ENCODE results near the gene MAD2L1.

DNA sequence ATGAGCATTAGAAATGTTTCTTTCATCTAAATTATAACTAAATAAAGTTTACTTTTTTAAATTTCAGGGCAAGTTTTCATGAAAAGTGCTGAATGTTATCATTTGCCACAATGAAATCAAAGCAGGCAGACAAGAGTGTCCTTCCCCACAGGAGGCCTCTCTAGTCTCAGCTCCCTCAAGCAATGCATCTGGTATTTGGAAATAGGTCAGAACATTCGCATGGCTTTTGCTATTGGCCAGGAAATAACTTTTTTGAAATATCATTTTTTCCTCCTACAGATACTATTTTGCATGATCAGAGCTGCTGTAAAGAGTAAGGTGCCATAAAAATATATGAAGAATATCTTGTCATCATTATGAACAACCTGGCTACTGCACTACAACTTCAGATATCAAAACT lies 41.1 kb downstream of the MAD2L1 start:
- TF ChIP-seq, protein P1, sequence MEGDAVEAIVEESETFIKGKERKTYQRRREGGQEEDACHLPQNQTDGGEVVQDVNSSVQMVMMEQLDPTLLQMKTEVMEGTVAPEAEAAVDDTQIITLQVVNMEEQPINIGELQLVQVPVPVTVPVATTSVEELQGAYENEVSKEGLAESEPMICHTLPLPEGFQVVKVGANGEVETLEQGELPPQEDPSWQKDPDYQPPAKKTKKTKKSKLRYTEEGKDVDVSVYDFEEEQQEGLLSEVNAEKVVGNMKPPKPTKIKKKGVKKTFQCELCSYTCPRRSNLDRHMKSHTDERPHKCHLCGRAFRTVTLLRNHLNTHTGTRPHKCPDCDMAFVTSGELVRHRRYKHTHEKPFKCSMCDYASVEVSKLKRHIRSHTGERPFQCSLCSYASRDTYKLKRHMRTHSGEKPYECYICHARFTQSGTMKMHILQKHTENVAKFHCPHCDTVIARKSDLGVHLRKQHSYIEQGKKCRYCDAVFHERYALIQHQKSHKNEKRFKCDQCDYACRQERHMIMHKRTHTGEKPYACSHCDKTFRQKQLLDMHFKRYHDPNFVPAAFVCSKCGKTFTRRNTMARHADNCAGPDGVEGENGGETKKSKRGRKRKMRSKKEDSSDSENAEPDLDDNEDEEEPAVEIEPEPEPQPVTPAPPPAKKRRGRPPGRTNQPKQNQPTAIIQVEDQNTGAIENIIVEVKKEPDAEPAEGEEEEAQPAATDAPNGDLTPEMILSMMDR (IDR thresholded peaks at IDR 0.05 in 8 of 11, conservative IDR thresholded peaks at IDR 0.05 in 3 of 11), result no peak
- no peak for TF ChIP-seq POLR2AphosphoS5 (IDR thresholded peaks at IDR 0.05)

Measured in spleen (tissue), 7 donors.